HG03097 (cell line): ENCODE data around the gene MMP20.
A peak's percentile ranks its signal among the peaks of the same experiment; 100 is the strongest.

Source experiments
- ATAC-seq: cut with Tn5 transposase; IDR thresholded peaks from one replicate; pipeline ENCODE4 v1.9.1; 2021; ENCODE audit not compliant: unreplicated experiment, low FRiP score

Gene MMP20

GRCh38 chr11:102623998-102624397 lies 1.1 kb downstream of the MMP20 start:
- no peak for ATAC-seq

GRCh38 chr11:102623128-102623527 lies 2.0 kb downstream of the MMP20 start:
- no peak for ATAC-seq

- ATAC-seq, result no peak
Measured at GRCh38 chr11:102622258-102622657, 2.9 kb downstream of the MMP20 start.

- ATAC-seq, result no peak
Measured at GRCh38 chr11:102620818-102621561, 4.1 kb downstream of the MMP20 start.

GRCh38 chr11:102620179-102620578 lies 5.0 kb downstream of the MMP20 start:
- no peak for ATAC-seq

- ATAC-seq, result no peak
Measured at GRCh38 chr11:102617466-102618008, 7.6 kb downstream of the MMP20 start.

- ATAC-seq, result no peak
Measured at GRCh38 chr11:102615894-102616432, 9.2 kb downstream of the MMP20 start.

- no peak for ATAC-seq
Measured at GRCh38 chr11:102615077-102615893, 9.8 kb downstream of the MMP20 start.

- ATAC-seq, result no peak
Measured at GRCh38 chr11:102614485-102614884, 10.6 kb downstream of the MMP20 start.

GRCh38 chr11:102614031-102614430 lies 11.1 kb downstream of the MMP20 start:
- no peak for ATAC-seq

GRCh38 chr11:102613450-102613849 lies 11.7 kb downstream of the MMP20 start:
- ATAC-seq, result no peak

GRCh38 chr11:102611291-102611690 lies 13.8 kb downstream of the MMP20 start:
- no peak for ATAC-seq

- ATAC-seq, result no peak
Measured at GRCh38 chr11:102610200-102610599, 14.9 kb downstream of the MMP20 start.

GRCh38 chr11:102608699-102609098 lies 16.4 kb downstream of the MMP20 start:
- ATAC-seq, result no peak

GRCh38 chr11:102604875-102605274 lies 20.3 kb downstream of the MMP20 start:
- no peak for ATAC-seq

- ATAC-seq, result no peak
Measured at GRCh38 chr11:102604011-102604410, 21.1 kb downstream of the MMP20 start.

GRCh38 chr11:102603576-102603975 lies 21.6 kb downstream of the MMP20 start:
- ATAC-seq, result no peak

- no peak for ATAC-seq
Measured at GRCh38 chr11:102603091-102603490, 22.0 kb downstream of the MMP20 start.

GRCh38 chr11:102600666-102601065 lies 24.5 kb downstream of the MMP20 start:
- ATAC-seq, result no peak

GRCh38 chr11:102599642-102600261 lies 25.4 kb downstream of the MMP20 start:
- ATAC-seq, result peak; percentile 96

- no peak for ATAC-seq
Measured at GRCh38 chr11:102598272-102598671, 26.9 kb downstream of the MMP20 start.
